ENCODE results near the gene RTN1.

Gene RTN1

GRCh38 chr14:59622631-59623030 is 247.9 kb downstream of the RTN1 start:
- no peak for DNase-seq

GRCh38 chr14:59619061-59619460 is 251.5 kb downstream of the RTN1 start:
- DNase-seq: no peak

GRCh38 chr14:59601056-59601455 is 269.5 kb downstream of the RTN1 start:
- DNase-seq: no peak

GRCh38 chr14:59600211-59600945 is 270.2 kb downstream of the RTN1 start:
- DNase-seq: no peak

- no peak for DNase-seq
These were observed 275.5 kb downstream of the RTN1 start for GRCh38 chr14:59595071-59595470.

GRCh38 chr14:59591641-59592370 is 278.8 kb downstream of the RTN1 start:
- DNase-seq: no peak

- no peak for DNase-seq
These were observed 282.5 kb downstream of the RTN1 start for GRCh38 chr14:59588101-59588500.

- DNase-seq: no peak
These were observed 284.6 kb downstream of the RTN1 start for GRCh38 chr14:59585891-59586554.

GRCh38 chr14:59583755-59584154 is 286.8 kb downstream of the RTN1 start:
- DNase-seq: peak; percentile 12

GRCh38 chr14:59582845-59583509 is 287.6 kb downstream of the RTN1 start:
- no peak for DNase-seq

- DNase-seq: no peak
These were observed 288.4 kb downstream of the RTN1 start for GRCh38 chr14:59582161-59582560.

GRCh38 chr14:59580911-59581310 is 289.7 kb downstream of the RTN1 start:
- no peak for DNase-seq

- DNase-seq: peak; percentile 73
These were observed 294.0 kb downstream of the RTN1 start, which contains the start of gene CCDC175 for GRCh38 chr14:59576332-59577294. CCDC175 (minus strand) TSS chr14:59576812; CDS start chr14:59576775, 37 bp downstream.

- no peak for DNase-seq
These were observed 300.5 kb downstream of the RTN1 start for GRCh38 chr14:59570122-59570521.

GRCh38 chr14:59566725-59567124 is 303.9 kb downstream of the RTN1 start:
- DNase-seq: no peak

GRCh38 chr14:59566296-59566695 is 304.3 kb downstream of the RTN1 start:
- no peak for DNase-seq

- no peak for DNase-seq
These were observed 305.5 kb downstream of the RTN1 start for GRCh38 chr14:59565087-59565486.

GRCh38 chr14:59564366-59564765 is 306.2 kb downstream of the RTN1 start:
- DNase-seq: no peak

- DNase-seq: no peak
These were observed 323.3 kb downstream of the RTN1 start for GRCh38 chr14:59547310-59547709.
